Mesenchymal stem cell (in vitro differentiated cells and primary cell): ENCODE measurements around the gene CPT1B.

Source experiments
- DNase-seq: peaks from one replicate; pipeline ENCODE4 v3.0.0-alpha.2; 2013
- H2AFZ ChIP-seq: one replicate; pipeline ENCODE4 v1.6.1; 2013; ENCODE audit warnings: low read depth, mild to moderate bottlenecking, control low read depth, inconsistent platforms, low read length, moderate library complexity
- H2AK5ac ChIP-seq: 2 replicates; pipeline ENCODE4 v1.6.1; 2013; ENCODE audit warnings: low read length, moderate library complexity, mild to moderate bottlenecking, inconsistent platforms; ENCODE audit not compliant: severe bottlenecking
- H2BK120ac ChIP-seq: one replicate; pipeline ENCODE4 v1.6.1; 2013; ENCODE audit warnings: low read depth, mild to moderate bottlenecking, inconsistent platforms, low read length, moderate library complexity
- H2BK12ac ChIP-seq, 2 experiments: one replicate each; pipeline ENCODE4 v1.6.1; 2013; ENCODE audit warnings: inconsistent platforms in 2 of 2, low read length in 2 of 2, mild to moderate bottlenecking in 2 of 2, moderate library complexity in 2 of 2, control low read depth in 1 of 2
- H2BK15ac ChIP-seq: one replicate; pipeline ENCODE4 v1.6.1; 2013; ENCODE audit warnings: mild to moderate bottlenecking, low read depth, inconsistent platforms; ENCODE audit not compliant: poor library complexity, severe bottlenecking
- H2BK5ac ChIP-seq: 2 replicates; pipeline ENCODE4 v1.6.1; 2013; ENCODE audit warnings: low read depth, mild to moderate bottlenecking, low read length, control low read depth, inconsistent platforms; ENCODE audit not compliant: poor library complexity, severe bottlenecking
- H3K14ac ChIP-seq, 2 experiments: one replicate each; pipeline ENCODE4 v1.6.1; 2013; ENCODE audit warnings: inconsistent platforms in 2 of 2, low read length in 2 of 2, control low read depth in 1 of 2, mild to moderate bottlenecking in 1 of 2, moderate library complexity in 1 of 2
- H3K18ac ChIP-seq, 2 experiments: one replicate each; pipeline ENCODE4 v1.6.1; 2013; ENCODE audit warnings: inconsistent platforms in 2 of 2, low read length in 2 of 2, control low read depth in 1 of 2, low read depth in 1 of 2, mild to moderate bottlenecking in 1 of 2
- H3K23ac ChIP-seq, 2 experiments: one replicate each; pipeline ENCODE4 v1.6.1; 2013; ENCODE audit warnings: inconsistent platforms in 2 of 2, low read length in 2 of 2, mild to moderate bottlenecking in 2 of 2, moderate library complexity in 2 of 2, control low read depth in 1 of 2
- H3K27ac ChIP-seq: 2 replicates; pipeline ENCODE4 v1.5.1; 2013; ENCODE audit warnings: mild to moderate bottlenecking, moderate library complexity, low read length, control low read depth, inconsistent platforms; ENCODE audit not compliant: poor library complexity, severe bottlenecking
- H3K27me3 ChIP-seq, 2 experiments: 2 replicates each; pipeline versions ENCODE4 v1.6.1 to v1.7.0; 2013; ENCODE audit warnings: low read length in 2 of 2, mild to moderate bottlenecking in 2 of 2, moderate library complexity in 2 of 2, control low read depth in 1 of 2, inconsistent platforms in 1 of 2; ENCODE audit not compliant: control insufficient read depth in 1 of 2, insufficient read depth in 1 of 2
- H3K36me3 ChIP-seq, 2 experiments: 2 replicates each; pipeline versions ENCODE4 v1.6.1 to v1.7.0; 2013; ENCODE audit warnings: low read length in 2 of 2, control low read depth in 1 of 2, inconsistent platforms in 1 of 2, low read depth in 1 of 2, mild to moderate bottlenecking in 1 of 2; ENCODE audit not compliant: insufficient read depth in 2 of 2, control insufficient read depth in 1 of 2
- H3K4ac ChIP-seq, 2 experiments: one replicate each; pipeline ENCODE4 v1.6.1; 2013; ENCODE audit warnings: inconsistent platforms in 2 of 2, low read length in 2 of 2, mild to moderate bottlenecking in 2 of 2, moderate library complexity in 2 of 2, control low read depth in 1 of 2, low read depth in 1 of 2
- H3K4me1 ChIP-seq: 2 replicates; pipeline ENCODE4 v1.6.1; 2013; ENCODE audit warnings: low read depth, low read length, control low read depth; ENCODE audit not compliant: control insufficient read depth, insufficient read depth
- H3K4me2 ChIP-seq: 2 replicates; pipeline ENCODE4 v1.6.1; 2013; ENCODE audit warnings: low read length, mild to moderate bottlenecking, inconsistent platforms; ENCODE audit not compliant: poor library complexity, severe bottlenecking
- H3K4me3 ChIP-seq, 2 experiments: 2 replicates each; pipeline versions ENCODE4 v1.5.1 to v1.7.0; 2013; ENCODE audit warnings: low read length in 2 of 2, mild to moderate bottlenecking in 2 of 2, control low read depth in 1 of 2, low read depth in 1 of 2; ENCODE audit not compliant: insufficient read depth in 1 of 2
- H3K79me1 ChIP-seq: replicated peaks from 2 replicates; pipeline ENCODE4 v1.6.1; 2013; ENCODE audit warnings: mild to moderate bottlenecking, control low read depth, low read length, inconsistent platforms; ENCODE audit not compliant: poor library complexity, severe bottlenecking
- H3K9ac ChIP-seq: 2 replicates; pipeline ENCODE4 v1.7.0; 2013; ENCODE audit warnings: mild to moderate bottlenecking, low read length, moderate library complexity
- H3K9me3 ChIP-seq: 2 replicates; pipeline ENCODE4 v1.7.0; 2013; ENCODE audit warnings: mild to moderate bottlenecking, low read length; ENCODE audit not compliant: control insufficient read depth
- H4K8ac ChIP-seq: one replicate; pipeline ENCODE4 v1.6.1; 2013; ENCODE audit warnings: inconsistent platforms, mild to moderate bottlenecking, low read length, moderate library complexity
- H4K91ac ChIP-seq: one replicate; pipeline ENCODE4 v1.6.1; 2013; ENCODE audit warnings: mild to moderate bottlenecking, low read length, inconsistent platforms
- WGBS: methylation state at CpG from one replicate; pipeline ENCODE4 v1.1.7; 2013; ENCODE audit warnings: mixed read lengths; 5-methylcytosine and 5-hydroxymethylcytosine counted together

The CPT1B gene

DNA sequence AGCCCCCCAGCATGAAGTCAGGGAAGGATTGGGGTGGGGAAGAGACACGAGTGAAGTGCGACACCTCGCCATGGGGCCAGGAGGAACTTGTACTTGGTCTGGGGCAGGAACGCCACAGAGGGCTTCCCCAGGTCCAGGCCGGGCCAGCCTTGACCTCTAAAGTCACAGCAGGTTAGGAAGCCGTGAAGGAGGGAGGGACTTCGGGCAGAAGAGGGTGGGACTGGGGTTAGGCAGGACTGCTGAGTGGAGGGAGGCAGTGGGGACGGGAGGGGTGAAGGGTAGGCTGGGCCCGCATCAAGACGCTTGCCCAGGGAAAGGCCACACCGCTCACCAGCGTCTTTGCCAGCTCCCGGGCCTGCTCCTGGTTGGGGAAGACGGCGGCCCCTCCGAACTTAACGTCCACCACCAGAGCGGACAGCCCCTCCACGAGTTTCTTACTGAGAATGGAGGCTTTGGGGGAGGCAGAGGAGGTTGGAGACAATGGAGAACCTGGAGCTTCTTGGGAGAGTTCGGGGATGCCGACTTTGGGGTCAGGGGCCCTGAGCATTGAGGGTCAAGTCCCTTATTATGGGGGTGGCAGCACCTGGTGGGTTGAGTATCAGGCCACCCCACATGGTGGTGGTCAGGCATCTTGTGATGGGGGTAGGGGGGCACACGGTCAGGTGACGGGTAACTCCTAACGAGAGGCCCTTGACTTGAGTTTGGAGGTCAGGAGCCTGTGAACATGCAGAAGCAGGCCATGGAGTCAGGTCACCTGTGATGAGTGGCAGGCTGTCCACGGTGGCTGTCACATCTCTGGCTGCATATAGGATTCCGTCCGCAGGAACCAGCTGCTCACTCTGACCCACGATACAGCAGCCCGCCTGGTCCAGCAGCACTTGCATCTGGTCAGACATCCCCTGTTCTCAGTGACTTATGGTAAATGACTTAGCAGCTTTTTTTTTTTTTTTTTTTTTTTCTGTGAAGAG lies 51.1 kb downstream of the CPT1B start:
- Histone ChIP-seq H3K27me3 (peaks cover 0 to 17% of the 10 kb centered on the region in 2 experiments), H3K4ac (peak overlapping the region; percentile 91 to 99), H2BK120ac (peak overlapping the region; percentile 23), H4K8ac (peak overlapping the region; percentile 77), H3K9ac (peak overlapping the region; percentile 94), H3K4me1 (peaks cover 56% of the 10 kb centered on the region), H3K27ac (no peak overlapping the region), H3K4me3 (peak overlapping the region; percentile 80 to 84), H2BK12ac (peak overlapping the region in 1 of 2 experiments; percentile 47), H3K36me3 (peaks cover 19 to 25% of the 10 kb centered on the region in 2 experiments), H3K4me2 (peak overlapping the region; percentile 49), H2BK15ac (no peak overlapping the region), H3K18ac (peak overlapping the region; percentile 75 to 98), H3K79me1 (peaks cover 15% of the 10 kb centered on the region), H3K14ac (peak overlapping the region in 1 of 2 experiments; percentile 94), H3K23ac (peak overlapping the region in 1 of 2 experiments; percentile 92), H2AFZ (no peak overlapping the region), H3K9me3 (no peaks in the 10 kb centered on the region), H4K91ac (peak overlapping the region; percentile 98), H2AK5ac (no peak overlapping the region), H2BK5ac (no peak overlapping the region)
- peak; percentile 59 for DNase-seq
- WGBS: 61% methylated on average over 26 of the region's 29 CpGs

DNA sequence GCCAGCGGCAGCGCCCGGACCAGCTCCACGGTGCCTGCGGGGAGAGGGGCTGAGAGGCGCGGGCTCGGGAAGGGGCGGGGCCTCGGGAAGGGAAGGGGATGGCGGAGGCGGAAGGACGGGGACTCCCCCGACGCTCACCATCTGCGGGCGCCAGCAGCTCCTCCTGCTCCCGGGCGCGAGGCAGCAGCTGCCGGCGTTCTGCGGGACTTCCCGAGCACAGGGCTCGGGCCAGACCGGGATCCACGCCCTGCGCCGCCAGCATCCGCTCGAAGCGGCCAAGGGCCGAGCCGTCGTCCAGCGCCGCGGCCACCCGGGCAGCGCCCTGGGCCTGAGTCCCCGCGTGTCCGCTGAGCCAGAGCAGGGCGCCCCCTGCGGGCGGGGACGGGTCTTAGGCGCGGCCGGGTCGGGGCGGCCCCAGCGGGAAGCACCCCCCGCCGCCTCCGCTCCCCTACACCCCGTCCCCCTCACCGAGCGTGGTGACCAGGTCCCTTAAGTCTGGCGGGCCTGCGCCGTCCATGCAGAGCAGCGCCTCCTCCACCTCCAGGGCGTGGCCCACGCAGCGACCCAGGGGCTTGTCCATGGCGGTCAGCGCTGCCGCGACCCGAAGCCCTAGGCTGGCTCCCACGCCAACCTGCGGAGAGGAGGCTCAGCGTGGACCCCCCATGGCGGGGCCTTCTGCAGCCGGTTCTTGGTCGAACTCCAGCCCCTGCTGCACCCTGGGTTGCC lies 52.0 kb downstream of the CPT1B start:
- Histone ChIP-seq H4K8ac (peak overlapping the region; percentile 77), H3K27me3 (peaks cover 0 to 16% of the 10 kb centered on the region in 2 experiments), H3K4ac (peak overlapping the region; percentile 91 to 99), H3K23ac (peak overlapping the region in 1 of 2 experiments; percentile 92), H2AK5ac (no peak overlapping the region), H3K4me2 (peak overlapping the region; percentile 49), H3K36me3 (peaks cover 28 to 34% of the 10 kb centered on the region in 2 experiments), H2AFZ (peak overlapping the region; percentile 64), H3K14ac (peak overlapping the region in 1 of 2 experiments; percentile 98), H3K79me1 (peaks cover 24% of the 10 kb centered on the region), H3K4me1 (peaks cover 48% of the 10 kb centered on the region), H2BK5ac (no peak overlapping the region), H3K4me3 (peak overlapping the region; percentile 80 to 84), H4K91ac (peak overlapping the region; percentile 98), H2BK120ac (peak overlapping the region; percentile 23), H3K9ac (peak overlapping the region; percentile 94), H3K27ac (no peak overlapping the region), H2BK15ac (peak overlapping the region; percentile 90), H3K18ac (peak overlapping the region; percentile 86 to 98), H2BK12ac (peak overlapping the region in 1 of 2 experiments; percentile 90), H3K9me3 (no peaks in the 10 kb centered on the region)
- DNase-seq: peak; percentile 83
- 2% methylated on average over 59 of the region's 77 CpGs for WGBS

DNA sequence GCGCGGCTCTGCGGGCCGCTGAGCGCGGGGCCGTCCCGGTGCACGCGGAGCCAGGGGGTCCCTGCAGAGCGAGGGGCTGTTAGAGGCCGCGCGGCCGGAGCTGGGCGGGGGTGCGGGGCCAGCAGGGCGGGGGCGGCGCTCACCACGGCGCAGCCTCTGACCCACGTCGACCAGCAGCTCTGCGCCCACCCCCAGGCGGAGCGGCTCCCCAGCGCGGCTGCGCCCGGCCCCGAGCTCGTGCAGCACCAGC lies 52.4 kb downstream of the CPT1B start:
- peaks cover 28% of the 10 kb centered on the region for H3K79me1 ChIP-seq
- peak overlapping the region; percentile 64 for H2AFZ ChIP-seq
- peak overlapping the region; percentile 86 to 98 for H3K18ac ChIP-seq
- no peak overlapping the region for H2AK5ac ChIP-seq
- H2BK120ac ChIP-seq: peak overlapping the region; percentile 23
- peak overlapping the region; percentile 77 for H4K8ac ChIP-seq
- peaks cover 0 to 11% of the 10 kb centered on the region in 2 experiments for H3K27me3 ChIP-seq
- H2BK12ac ChIP-seq: no peak overlapping the region
- peak overlapping the region; percentile 25 for H2BK5ac ChIP-seq
- peak overlapping the region; percentile 98 for H4K91ac ChIP-seq
- peak overlapping the region in 1 of 2 experiments; percentile 98 for H3K14ac ChIP-seq
- no peak for DNase-seq
- no peaks in the 10 kb centered on the region for H3K9me3 ChIP-seq
- peaks cover 43% of the 10 kb centered on the region for H3K4me1 ChIP-seq
- peak overlapping the region; percentile 94 for H3K9ac ChIP-seq
- H3K4me2 ChIP-seq: peak overlapping the region; percentile 49
- WGBS: 0% methylated on average over 9 of the region's 33 CpGs
- H2BK15ac ChIP-seq: peak overlapping the region; percentile 38
- peaks cover 32 to 39% of the 10 kb centered on the region in 2 experiments for H3K36me3 ChIP-seq
- no peak overlapping the region for H3K27ac ChIP-seq
- peak overlapping the region; percentile 91 to 99 for H3K4ac ChIP-seq
- peak overlapping the region in 1 of 2 experiments; percentile 44 for H3K23ac ChIP-seq
- peak overlapping the region; percentile 80 to 84 for H3K4me3 ChIP-seq
